Measurements from ENCODE around the gene KCTD11. TPM values are rescaled to one million over a fixed set of nuclear protein-coding genes. Genes with fewer than 3 reads are reported as not detected.

KCTD11 gene
- total RNA-seq, 1 experiment from 2014 or later = 5.3 TPM

DNA sequence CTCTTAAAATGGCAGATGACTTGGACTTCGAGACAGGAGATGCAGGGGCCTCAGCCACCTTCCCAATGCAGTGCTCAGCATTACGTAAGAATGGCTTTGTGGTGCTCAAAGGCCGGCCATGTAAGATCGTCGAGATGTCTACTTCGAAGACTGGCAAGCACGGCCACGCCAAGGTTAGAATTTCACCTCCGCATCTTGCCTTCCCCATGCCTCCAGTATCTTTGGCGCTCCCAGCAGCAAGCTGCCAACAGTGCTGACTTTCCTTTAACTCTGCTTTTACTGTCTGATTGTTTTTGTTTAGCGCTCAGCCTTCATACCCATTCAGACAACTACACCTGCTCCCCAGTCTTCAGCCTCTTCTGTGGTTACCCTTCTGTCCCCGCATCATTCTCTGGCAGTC is 42.3 kb upstream of the KCTD11 start:
- Mint-ChIP-seq H3K9me3 (peaks cover 0 to 3% of the 10 kb centered on the region in 2 experiments; a peak in 1 of 5 replicates), H3K27ac (peak overlapping the region; percentile 9 to 94 (median 34); a peak in 2 of 7 replicates), H3K4me1 (peaks cover 35 to 41% of the 10 kb centered on the region in 2 experiments), H3K36me3 (ENCODE audit: insufficient read depth in 1 of 3, low read depth in 3 of 3) (peaks cover 47 to 63% (median 56%) of the 10 kb centered on the region in 3 experiments), H3K4me3 (peak overlapping the region; percentile 93 to 94), H3K27me3 (ENCODE audit: low read depth) (no peaks in the 10 kb centered on the region; the same call in none of the 2 replicates)
- Histone ChIP-seq H2AFZ (ENCODE audit: low read length) (no peak overlapping the region), H3K14ac (ENCODE audit: insufficient read depth, low read length) (no peak overlapping the region), H3K9ac (ENCODE audit: extremely low read depth, insufficient read length, low read length) (no peak overlapping the region), H2BK20ac (ENCODE audit: low read depth, low read length, poor library complexity, severe bottlenecking) (no peak overlapping the region), H4K20me1 (ENCODE audit: control insufficient read depth, insufficient read depth, insufficient read length) (no peaks in the 10 kb centered on the region), H3K79me2 (ENCODE audit: insufficient read depth, low read length) (peaks cover 21% of the 10 kb centered on the region), H3K18ac (ENCODE audit: insufficient read length, low read depth, low read length) (no peak overlapping the region), H2BK120ac (ENCODE audit: low read depth, low read length, poor library complexity, severe bottlenecking) (no peak overlapping the region), H2BK15ac (ENCODE audit: low read depth, low read length) (no peak overlapping the region), H2BK12ac (ENCODE audit: insufficient read length, low read depth, low read length) (no peak overlapping the region), H3K4me2 (ENCODE audit: insufficient read depth, insufficient read length, low read length) (peak overlapping the region; percentile 81), H3K23me2 (ENCODE audit: insufficient read length, low read depth, low read length, poor library complexity, severe bottlenecking) (peaks cover 11% of the 10 kb centered on the region), H3K56ac (ENCODE audit: insufficient read length, low read depth, low read length) (no peak overlapping the region), H3K4ac (ENCODE audit: low read depth, low read length) (no peak overlapping the region), H4K8ac (replicated peaks; ENCODE audit: insufficient read length, low read depth, low read length) (no peak overlapping the region), H2AK5ac (ENCODE audit: insufficient read length, low read length) (no peak overlapping the region), H3K9me3 (ENCODE audit: control insufficient read depth, low read depth, low read length) (no peaks in the 10 kb centered on the region), H3K79me1 (ENCODE audit: insufficient read depth, low read depth, low read length, poor library complexity, severe bottlenecking) (no peaks in the 10 kb centered on the region), H2BK5ac (ENCODE audit: insufficient read length, low read length) (no peak overlapping the region), H3K23ac (ENCODE audit: insufficient read length, low read depth, low read length) (no peak overlapping the region), H4K5ac (ENCODE audit: insufficient read length, low read depth, low read length) (no peak overlapping the region), H3K4me1 (ENCODE audit: insufficient read depth, low read length) (peaks cover 2% of the 10 kb centered on the region; the same call in 1 of the 2 replicates), H4K91ac (ENCODE audit: insufficient read length, low read depth, low read length) (no peak overlapping the region), H3K27me3 (ENCODE audit: insufficient read depth, low read length) (no peaks in the 10 kb centered on the region), H3K27ac (ENCODE audit: insufficient read length, low read depth, low read length) (no peak overlapping the region), H3T11ph (ENCODE audit: low read length) (no peak overlapping the region)
- no CpG with 5 or more reads among the region's 12 CpGs for WGBS (ENCODE audit: extremely low coverage, insufficient read length, low lambda C conversion rate)
- no peak for TF ChIP-seq CTCF (conservative IDR thresholded peaks at IDR 0.05)
- no peak for DNase-seq

Data from H9 (cell line).